K562 (cell line): ENCODE measurements around the gene MEGF11. TPM values are rescaled to one million over a fixed set of nuclear protein-coding genes. Genes with fewer than 3 reads are reported as not detected.
A peak's percentile ranks its signal among the peaks of the same experiment; 100 is the strongest.

Source experiments
- ARID4B ChIP-seq: sonication (generic); formaldehyde crosslinking; IDR thresholded peaks from 2 replicates; pipeline ENCODE4 v1.8.0; 2022; ENCODE audit warnings: mild to moderate bottlenecking, missing genetic modification reagents
- CBFA2T2 ChIP-seq: fragments of 450-650 bp; conservative IDR thresholded peaks from 2 replicates; pipeline ENCODE4 v1.6.1; 2017; ENCODE audit warnings: mild to moderate bottlenecking
- CHD4 ChIP-seq: fragments of 200-600 bp; sonication (generic); IDR thresholded peaks from 3 replicates; pipeline ENCODE4 v1.6.1; 2012; ENCODE audit warnings: low read depth, mild to moderate bottlenecking, mixed read lengths, low read length, inconsistent platforms; ENCODE audit not compliant: insufficient read depth, insufficient replicate concordance, poor library complexity, severe bottlenecking
- CREB3 ChIP-seq: fragments of 450-650 bp; conservative IDR thresholded peaks from 2 replicates; pipeline ENCODE4 v1.6.1; 2016; ENCODE audit warnings: missing genetic modification characterization, low read depth, mild to moderate bottlenecking, missing compliant biosample characterization, moderate library complexity
- EHMT2 ChIP-seq: fragments of 450-650 bp; IDR thresholded peaks from 2 replicates; pipeline ENCODE4 v1.6.1; 2018; ENCODE audit warnings: antibody characterized with exemption
- HEY1 ChIP-seq: fragments of 250-450 bp; sonication (Bioruptor Pico); IDR thresholded peaks from 2 replicates; pipeline ENCODE4 v1.5.0; 2020; ENCODE audit warnings: mild to moderate bottlenecking, moderate library complexity, borderline replicate concordance
- JUND ChIP-seq, 2 experiments: IDR thresholded peaks; 2 replicates in 1 of 2; 3 replicates in 1 of 2; pipeline ENCODE4 v1.6.1; 2011; ENCODE audit warnings: borderline replicate concordance in 2 of 2, low read depth in 2 of 2, low read length in 2 of 2, improper control_type of control experiment in 1 of 2, missing biosample characterization in 1 of 2, missing genetic modification characterization in 1 of 2, missing genetic modification reagents in 1 of 2
- KLF1 ChIP-seq: fragments of 450-650 bp; IDR thresholded peaks from 2 replicates; pipeline ENCODE4 v1.6.1; 2016; ENCODE audit warnings: missing genetic modification characterization, missing compliant biosample characterization
- MAZ ChIP-seq, 2 experiments: fragments of 450-650 bp in 1 of 2; sonication (generic) in 1 of 2; formaldehyde crosslinking; IDR thresholded peaks in 1 of 2; conservative IDR thresholded peaks in 1 of 2; 2 replicates each; pipeline versions ENCODE4 v1.4.0 to v1.5.0; 2020; ENCODE audit warnings: mild to moderate bottlenecking in 1 of 2, missing genetic modification reagents in 1 of 2
- PBX2 ChIP-seq, 2 experiments: IDR thresholded peaks in 1 of 2; conservative IDR thresholded peaks in 1 of 2; 2 replicates each; pipeline ENCODE4 v1.6.1; 2016; ENCODE audit warnings: low read depth in 2 of 2, mild to moderate bottlenecking in 1 of 2, missing compliant biosample characterization in 1 of 2, missing genetic modification characterization in 1 of 2, moderate library complexity in 1 of 2
- PYGO2 ChIP-seq: fragments of 450-650 bp; IDR thresholded peaks from 2 replicates; pipeline ENCODE4 v1.6.1; 2016; ENCODE audit warnings: mild to moderate bottlenecking, missing genetic modification characterization, moderate library complexity, missing compliant biosample characterization
- ZEB2 ChIP-seq: fragments of 450-650 bp; IDR thresholded peaks from 2 replicates; pipeline ENCODE4 v1.6.1; 2016
- polyA plus RNA-seq, 8 experiments: library from polyadenylated mRNA; depleted of rRNA in 4 of 8; stranded (reverse) in 5 of 8; unstranded in 3 of 8; fragments of >200 nt; fragmentation: Nextera tagmentation in 2 of 8; fragmentation: Illumina TruSeq in 1 of 8; extraction: Ambion mirVana in 2 of 8; extraction: Trizol in 1 of 8; gene quantifications; 2 replicates each; pipeline versions ENCODE4 v1.2.1 to v1.2.3, GENCODE V29; 2011 to 2014; ENCODE audit warnings: inconsistent platforms in 1 of 8, missing spikeins in 1 of 8
- total RNA-seq, 7 experiments: library from RNA; depleted of rRNA in 6 of 7; stranded (reverse); fragments of >200 nt in 6 of 7; fragmentation: Illumina TruSeq in 2 of 7; extraction: Trizol in 2 of 7; gene quantifications; 2 replicates each; pipeline versions ENCODE4 v1.2.1 to v1.2.3, GENCODE V29; 2011 to 2021; ENCODE audit warnings: low replicate concordance in 1 of 7

MEGF11 gene
- total and polyA plus RNA-seq, 9 of the 15 experiments (the other 6 are each of a cell fraction or from before 2014, with no cell fraction given): 0.06 to 0.23 (median 0.20) TPM; not detected in 6

- TF ChIP-seq ARID4B (CRISPR knock-in tag): no peak
- no peak for TF ChIP-seq MAZ (CRISPR knock-in tag; conservative IDR thresholded peaks at IDR 0.05 in 1 of 2, IDR thresholded peaks at IDR 0.05 in 1 of 2)
- no peak for TF ChIP-seq CBFA2T2
- no peak for TF ChIP-seq HEY1
- no peak for TF ChIP-seq ZEB2
- TF ChIP-seq KLF1 (tag): no peak
- 0 out of 2 replicates have a peak, but pooled peaks have one; percentile 56 for TF ChIP-seq CREB3 (tag)
- TF ChIP-seq EHMT2: peak; percentile 99
- 0 out of 2 replicates have a peak, but pooled peaks have one; percentile 12 for TF ChIP-seq PYGO2 (tag)
- no peak for TF ChIP-seq PBX2 (CRISPR knock-in tag; IDR thresholded peaks at IDR 0.05; ENCODE audit: low read depth)
- TF ChIP-seq PBX2 (tag; conservative IDR thresholded peaks at IDR 0.05; ENCODE audit: low read depth): no peak
- TF ChIP-seq JUND (IDR thresholded peaks at IDR 0.05; ENCODE audit: borderline replicate concordance, low read depth, low read length): no peak
- TF ChIP-seq JUND (tag; IDR thresholded peaks at IDR 0.05; ENCODE audit: borderline replicate concordance, low read depth, low read length): no peak; the same call in 2 of the 3 replicates
- no peak for TF ChIP-seq CHD4
Observed at GRCh38 chr15:65952391-65953053, 301.0 kb downstream of the MEGF11 start (continued).
